Astrocyte of the cerebellum (primary cell): ENCODE results near the gene NKTR.

Experiments used
- DNase-seq: peaks from one replicate; pipeline ENCODE4 v3.0.0-alpha.2; 2011; ENCODE audit warnings: low read depth
- H3K4me3 ChIP-seq: 2 replicates; pipeline ENCODE4 v1.5.1; 2011; ENCODE audit warnings: mild to moderate bottlenecking, low read depth, low read length, moderate library complexity
- CTCF ChIP-seq: IDR thresholded peaks from 2 replicates; pipeline ENCODE4 v1.5.1; 2012; ENCODE audit warnings: low read length, low read depth, moderate library complexity, mild to moderate bottlenecking; ENCODE audit errors: missing control alignments
- in situ Hi-C: cut with HindIII; loops from 2 replicates; pipeline ENCODE4 v1.10.0; 2017; ENCODE audit warnings: low sequenced_read_pairs

The NKTR gene

DNA sequence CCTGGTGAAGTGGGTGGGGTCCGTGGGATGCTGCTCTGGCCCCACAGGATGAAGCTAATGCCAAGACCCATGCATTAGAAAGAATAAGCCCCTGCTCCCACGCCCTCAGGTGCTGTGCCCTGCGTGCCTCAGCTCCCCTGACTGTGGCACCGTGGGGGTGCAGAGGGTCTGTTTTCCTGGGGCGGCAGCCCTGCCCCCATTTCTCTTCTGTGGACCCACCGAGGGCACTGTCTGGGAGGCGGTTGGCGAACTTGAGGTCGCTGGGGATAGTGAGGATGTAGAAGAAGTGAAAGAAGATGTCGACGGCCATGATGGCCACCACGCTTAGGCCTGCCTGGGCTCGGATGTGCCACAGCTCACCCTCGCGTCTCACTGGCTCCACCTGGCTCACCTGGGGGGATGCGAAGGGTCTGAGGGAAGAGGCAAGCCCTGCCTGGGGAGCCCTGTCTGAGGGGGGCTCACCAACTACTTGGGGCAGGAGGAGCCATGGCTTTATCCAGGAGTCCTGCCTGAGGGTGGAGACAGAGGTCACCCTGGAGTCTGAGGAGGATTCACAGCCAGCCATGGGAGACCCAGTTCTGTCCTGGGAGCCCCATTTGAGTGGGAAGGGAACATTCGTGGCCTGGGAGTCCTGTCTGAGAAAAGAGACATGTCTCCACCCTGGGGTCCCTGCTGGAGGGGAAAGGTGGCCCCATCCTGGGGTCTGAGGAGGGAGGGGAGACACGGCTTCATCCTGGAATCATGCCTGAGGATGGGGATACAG lies 97.0 kb downstream of the NKTR start:
- DNase-seq = no peak
- no peak overlapping the region for H3K4me3 ChIP-seq
- in situ Hi-C loops = no loop called here
- TF ChIP-seq CTCF = no peak
